ENCODE data around the gene MEGF10. TPM values are rescaled to one million over a fixed set of nuclear protein-coding genes. Genes with fewer than 3 reads are reported as not detected.

MEGF10 gene
- total and polyA plus RNA-seq, 2 of the 8 experiments (the other 6 are each of a cell fraction or from before 2014, with no cell fraction given): 38.2 to 53.1 TPM

GRCh38 chr5:127471211-127471610 lies 180.6 kb downstream of the MEGF10 start:
- Histone ChIP-seq H2BK5ac (ENCODE audit: low read depth, low read length) (no peak overlapping the region), H4K91ac (replicated peaks; ENCODE audit: insufficient read length, low read length) (no peak overlapping the region), H3K4me3 (ENCODE audit: extremely low read depth in 1 of 4, insufficient read depth in 2 of 4, low read depth in 3 of 4, low read length in 4 of 4) (no peak overlapping the region), H3K79me1 (ENCODE audit: low read depth, low read length) (no peaks in the 10 kb centered on the region), H2BK120ac (replicated peaks; ENCODE audit: low read depth, low read length) (no peak overlapping the region), H3K14ac (ENCODE audit: insufficient read length) (no peak overlapping the region), H3K23ac (ENCODE audit: insufficient read length) (no peak overlapping the region), H2AK5ac (ENCODE audit: low read depth, low read length) (no peak overlapping the region), H3K18ac (ENCODE audit: extremely low read depth, low read length) (no peak overlapping the region), H2BK20ac (ENCODE audit: low read length) (no peak overlapping the region), H3K9me3 (ENCODE audit: insufficient read depth in 2 of 2, low read depth in 1 of 2, low read length in 1 of 2) (no peaks in the 10 kb centered on the region), H3K56ac (replicated peaks; ENCODE audit: insufficient read length, low read depth, low read length) (no peak overlapping the region), H2BK12ac (ENCODE audit: low read depth, low read length) (no peak overlapping the region), H2BK15ac (ENCODE audit: low read length) (no peak overlapping the region), H3K23me2 (ENCODE audit: low read depth, low read length) (no peaks in the 10 kb centered on the region), H4K20me1 (replicated peaks in 1 of 2; ENCODE audit: control insufficient read depth in 1 of 2, insufficient read depth in 2 of 2, low read length in 2 of 2) (no peaks in the 10 kb centered on the region), H3K27me3 (replicated peaks in 1 of 4; ENCODE audit: control insufficient read depth in 3 of 4, extremely low read depth in 1 of 4, insufficient read depth in 3 of 4, low read length in 3 of 4) (no peaks in the 10 kb centered on the region), H2AFZ (ENCODE audit: low read length) (no peak overlapping the region), H3K9ac (replicated peaks in 1 of 4; ENCODE audit: extremely low read depth in 1 of 4, low read depth in 3 of 4, low read length in 3 of 4) (no peak overlapping the region), H3K27ac (ENCODE audit: low read depth, low read length) (no peak overlapping the region), H3K4me2 (ENCODE audit: insufficient read depth in 1 of 2, low read depth in 2 of 2, low read length in 2 of 2) (no peak overlapping the region), H3K4ac (replicated peaks; ENCODE audit: insufficient read length, low read depth, low read length) (no peak overlapping the region), H4K8ac (ENCODE audit: extremely low read depth, insufficient read depth, low read length) (no peak overlapping the region), H4K5ac (ENCODE audit: insufficient read length, low read depth, low read length) (no peak overlapping the region), H3K4me1 (replicated peaks in 1 of 4; ENCODE audit: control insufficient read depth in 3 of 4, insufficient read depth in 4 of 4, low read length in 3 of 4) (peaks cover 0 to 2% (median 0%) of the 10 kb centered on the region in 4 experiments; a peak in 1 of 7 replicates), H3K79me2 (ENCODE audit: control insufficient read depth in 1 of 2, insufficient read depth in 2 of 2, low read length in 2 of 2) (no peaks in the 10 kb centered on the region), H3K36me3 (ENCODE audit: control insufficient read depth in 2 of 4, insufficient read depth in 4 of 4, low read length in 3 of 4) (no peaks in the 10 kb centered on the region)
- TF ChIP-seq SP4 (IDR thresholded peaks at IDR 0.05; ENCODE audit: low read length) (no peak), USF2 (IDR thresholded peaks at IDR 0.05; ENCODE audit: low read length) (no peak), POLR2AphosphoS5 (IDR thresholded peaks at IDR 0.05; ENCODE audit: low read depth, low read length) (no peak), SIX5 (IDR thresholded peaks at IDR 0.05; ENCODE audit: low read depth, low read length) (no peak), CBX8 (IDR thresholded peaks at IDR 0.05; ENCODE audit: borderline replicate concordance, low read depth, low read length) (no peak), CBX5 (IDR thresholded peaks at IDR 0.05; ENCODE audit: low read depth, low read length) (no peak)
- TF ChIP-seq, protein P1, sequence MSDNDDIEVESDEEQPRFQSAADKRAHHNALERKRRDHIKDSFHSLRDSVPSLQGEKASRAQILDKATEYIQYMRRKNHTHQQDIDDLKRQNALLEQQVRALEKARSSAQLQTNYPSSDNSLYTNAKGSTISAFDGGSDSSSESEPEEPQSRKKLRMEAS (IDR thresholded peaks at IDR 0.05): no peak
- DNase-seq (ENCODE audit: low read depth in 1 of 2, low spot score in 2 of 2) (no peak), FAIRE-seq (no peak)
- CTCF ChIA-PET (ENCODE audit: partially characterized antibody): interaction anchor here (2.1 kb wide), 1 partner anchor 22 kb away, joined by 9 read pairs; no protein-coding TSS in a partner anchor
- 91% methylated on average over 2 of the region's 2 CpGs; no CpG with 5 or more reads in 1 of the 2 experiments for WGBS, 2 experiments (ENCODE audit: extremely low coverage in 1 of 2, insufficient coverage in 1 of 2, insufficient read length in 1 of 2, insufficient replicate concordance in 2 of 2, low coverage in 1 of 2, low lambda C conversion rate in 2 of 2, missing lambda C conversion rate in 1 of 2)
- POLR2A ChIA-PET (ENCODE audit: partially characterized antibody): no interaction called here

All from H1 (cell line).